Measurements from ENCODE around the gene PARP14.

The PARP14 gene

DNA sequence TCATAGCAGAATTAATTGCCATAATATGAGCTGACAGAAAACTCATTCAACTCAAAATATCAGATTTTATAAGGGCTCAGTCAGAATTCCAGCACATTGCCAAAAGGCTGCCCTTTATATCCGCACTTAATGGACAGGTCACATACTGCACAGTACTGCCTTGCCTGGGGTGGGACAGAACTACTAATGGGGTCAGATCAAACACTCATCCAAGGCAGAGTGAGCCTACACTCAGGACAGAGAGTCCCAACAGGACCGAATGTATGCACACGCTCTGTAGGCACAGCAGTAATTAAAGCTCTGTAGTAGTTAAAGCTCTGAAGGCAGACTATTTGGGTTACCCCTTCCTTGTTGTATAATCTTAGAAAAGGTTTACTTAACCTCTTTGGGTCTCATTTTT, 85.8 kb downstream of the PARP14 start:
- FAIRE-seq: no peak
- DNase-seq (ENCODE audit: insufficient read length, low spot score): no peak
- TF ChIP-seq SPI1 (IDR thresholded peaks at IDR 0.05; ENCODE audit: low read depth, low read length): no peak
- TF ChIP-seq POU2F2 (IDR thresholded peaks at IDR 0.05; ENCODE audit: low read depth, low read length): no peak
- TF ChIP-seq TAF1 (IDR thresholded peaks at IDR 0.05; ENCODE audit: low read depth, low read length): no peak
- TF ChIP-seq POLR2A (IDR thresholded peaks at IDR 0.05; ENCODE audit: low read depth, low read length): no peak
- no peak for TF ChIP-seq POLR2AphosphoS5 (IDR thresholded peaks at IDR 0.05; ENCODE audit: low read depth, low read length)
- TF ChIP-seq PAX5 (IDR thresholded peaks at IDR 0.05; ENCODE audit: insufficient read depth, low read length, severe bottlenecking): no peak

DNA sequence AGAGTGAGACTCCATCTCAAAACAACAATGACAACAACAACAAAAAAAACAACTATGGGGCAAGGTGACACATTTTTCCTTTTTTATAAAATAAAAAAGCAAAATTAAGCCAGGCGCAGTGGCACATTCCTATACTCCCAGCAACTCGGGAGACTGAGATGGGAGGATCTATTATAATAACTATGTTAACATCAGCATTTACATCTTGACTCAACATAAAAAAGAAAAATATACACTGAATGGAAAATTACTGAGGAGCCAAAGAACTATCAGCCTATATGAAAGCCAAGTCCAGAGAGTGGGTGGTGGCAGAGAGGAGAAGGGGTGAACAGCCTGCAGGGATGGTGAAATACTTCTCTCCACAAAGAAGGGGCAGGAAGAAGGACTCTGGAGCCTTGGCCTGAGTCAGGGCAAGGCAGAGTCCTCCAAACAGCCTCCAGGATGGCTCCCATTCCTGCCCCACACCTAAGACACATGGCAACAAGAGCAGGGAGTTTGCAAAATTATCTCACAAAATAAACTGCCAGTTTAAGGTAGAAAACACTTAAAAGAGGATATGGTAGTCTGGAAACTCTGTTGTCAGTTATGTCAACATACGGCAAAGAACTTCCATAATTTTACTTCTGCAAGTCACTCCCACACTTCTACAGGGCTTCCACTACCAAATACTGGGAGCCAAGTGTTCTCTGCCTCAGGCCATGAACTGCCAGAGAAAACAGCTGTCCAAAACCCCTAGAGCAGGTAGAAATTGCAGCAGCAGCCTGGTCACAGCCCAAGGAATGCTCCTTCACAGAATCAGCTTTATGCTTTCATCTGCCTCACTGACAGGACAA, 87.1 kb downstream of the PARP14 start:
- FAIRE-seq (no peak), DNase-seq (ENCODE audit: insufficient read length, low spot score) (no peak)
- TF ChIP-seq POLR2AphosphoS5 (IDR thresholded peaks at IDR 0.05; ENCODE audit: low read depth, low read length): no peak
- TF ChIP-seq POU2F2 (IDR thresholded peaks at IDR 0.05; ENCODE audit: low read depth, low read length): no peak
- no peak for TF ChIP-seq POLR2A (IDR thresholded peaks at IDR 0.05; ENCODE audit: low read depth, low read length)
- TF ChIP-seq SPI1 (IDR thresholded peaks at IDR 0.05; ENCODE audit: low read depth, low read length): no peak
- TF ChIP-seq TAF1 (IDR thresholded peaks at IDR 0.05; ENCODE audit: low read depth, low read length): no peak
- no peak for TF ChIP-seq PAX5 (IDR thresholded peaks at IDR 0.05; ENCODE audit: insufficient read depth, low read length, severe bottlenecking)

DNA sequence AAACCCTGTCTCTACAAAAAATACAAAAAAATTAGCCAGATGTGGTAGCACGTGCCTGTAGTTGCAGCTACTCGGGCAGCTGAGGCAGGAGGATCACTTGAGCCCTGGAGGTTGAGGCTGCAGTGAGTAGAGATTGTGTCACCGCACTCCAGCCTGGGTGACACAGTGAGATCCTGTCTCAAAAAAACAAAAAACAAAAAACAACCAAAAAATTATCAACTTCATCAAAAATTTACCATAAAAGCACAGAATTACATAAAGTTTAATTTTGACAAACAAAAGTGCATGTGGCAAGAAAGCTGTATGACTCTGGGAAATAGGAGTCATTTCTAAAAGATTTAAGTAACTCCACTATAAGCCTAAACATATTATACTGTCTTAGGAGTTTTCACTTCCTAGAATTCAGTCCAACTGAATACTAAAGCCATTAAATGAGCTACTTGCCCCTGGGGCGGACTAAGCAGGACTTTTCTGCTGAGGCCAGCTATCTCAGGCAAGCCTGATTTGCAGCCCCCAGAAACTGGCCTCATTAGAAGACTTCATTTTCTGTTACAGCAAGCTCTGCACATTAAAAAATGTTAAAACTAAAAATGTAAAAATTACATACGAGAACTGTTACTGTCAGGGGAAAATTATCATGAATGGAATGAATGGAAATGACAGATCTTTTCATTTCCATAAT, 90.0 kb downstream of the PARP14 start:
- no peak for FAIRE-seq
- TF ChIP-seq POLR2A (IDR thresholded peaks at IDR 0.05; ENCODE audit: low read depth, low read length) (no peak), POLR2AphosphoS5 (IDR thresholded peaks at IDR 0.05; ENCODE audit: low read depth, low read length) (no peak), SPI1 (IDR thresholded peaks at IDR 0.05; ENCODE audit: low read depth, low read length) (no peak), POU2F2 (IDR thresholded peaks at IDR 0.05; ENCODE audit: low read depth, low read length) (no peak), PAX5 (IDR thresholded peaks at IDR 0.05; ENCODE audit: insufficient read depth, low read length, severe bottlenecking) (no peak), TAF1 (IDR thresholded peaks at IDR 0.05; ENCODE audit: low read depth, low read length) (no peak)
- DNase-seq (ENCODE audit: insufficient read length, low spot score): no peak

DNA sequence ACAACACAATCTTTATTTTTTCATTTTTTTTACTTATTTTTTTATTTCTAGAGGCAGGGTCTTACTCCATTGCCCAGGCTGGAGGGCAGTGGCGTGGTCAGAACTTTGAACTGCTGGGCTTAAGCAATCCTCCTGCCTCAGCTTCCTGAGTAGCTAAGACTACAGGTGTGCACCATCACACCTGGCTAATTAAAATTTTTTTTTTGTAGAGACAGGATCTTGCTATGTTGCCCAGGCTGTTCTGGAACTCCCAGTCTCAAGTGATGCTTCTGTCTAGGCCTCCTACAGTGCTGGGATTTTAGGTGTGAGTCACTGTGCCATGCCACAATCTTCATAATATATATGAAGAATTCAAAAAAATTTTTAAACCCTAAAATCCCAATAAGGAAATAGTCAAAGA, 92.2 kb downstream of the PARP14 start:
- FAIRE-seq (no peak), DNase-seq (ENCODE audit: insufficient read length, low spot score) (no peak)
- TF ChIP-seq SPI1 (IDR thresholded peaks at IDR 0.05; ENCODE audit: low read depth, low read length) (no peak), TAF1 (IDR thresholded peaks at IDR 0.05; ENCODE audit: low read depth, low read length) (no peak), PAX5 (IDR thresholded peaks at IDR 0.05; ENCODE audit: insufficient read depth, low read length, severe bottlenecking) (no peak), POLR2AphosphoS5 (IDR thresholded peaks at IDR 0.05; ENCODE audit: low read depth, low read length) (no peak), POLR2A (IDR thresholded peaks at IDR 0.05; ENCODE audit: low read depth, low read length) (no peak), POU2F2 (IDR thresholded peaks at IDR 0.05; ENCODE audit: low read depth, low read length) (no peak)

DNA sequence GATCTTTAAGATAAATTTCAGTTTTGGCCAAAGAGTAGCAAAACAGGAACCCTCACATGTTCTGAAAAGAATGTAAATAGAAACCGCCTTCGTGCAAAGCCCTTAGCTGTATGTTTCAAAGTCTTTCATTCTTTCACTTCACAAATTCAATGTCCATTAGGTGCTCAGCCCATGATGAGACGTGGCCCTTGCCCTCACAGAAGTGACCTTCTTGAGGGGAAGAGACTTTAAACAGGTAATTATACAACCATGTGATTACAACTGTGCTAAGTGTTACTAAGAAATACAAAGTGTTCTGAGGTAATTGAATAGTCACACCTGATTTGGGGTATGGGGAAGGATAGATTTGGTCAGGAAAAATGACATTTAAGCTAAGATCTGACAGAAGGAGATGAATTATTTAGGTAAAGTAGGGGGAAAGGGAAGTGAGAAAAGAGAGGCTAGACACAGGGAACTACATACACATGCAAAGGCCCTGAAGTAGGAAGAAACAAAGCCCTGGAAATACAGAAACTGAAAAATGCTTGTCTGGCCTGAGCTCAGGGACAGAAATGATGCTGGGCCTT, 93.4 kb downstream of the PARP14 start:
- DNase-seq (ENCODE audit: insufficient read length, low spot score) (no peak), FAIRE-seq (peak; percentile 87)
- TF ChIP-seq POU2F2 (IDR thresholded peaks at IDR 0.05; ENCODE audit: low read depth, low read length) (no peak), TAF1 (IDR thresholded peaks at IDR 0.05; ENCODE audit: low read depth, low read length) (peak; percentile 26; the same call in 1 of the 2 replicates), SPI1 (IDR thresholded peaks at IDR 0.05; ENCODE audit: low read depth, low read length) (peak; percentile 83)

DNA sequence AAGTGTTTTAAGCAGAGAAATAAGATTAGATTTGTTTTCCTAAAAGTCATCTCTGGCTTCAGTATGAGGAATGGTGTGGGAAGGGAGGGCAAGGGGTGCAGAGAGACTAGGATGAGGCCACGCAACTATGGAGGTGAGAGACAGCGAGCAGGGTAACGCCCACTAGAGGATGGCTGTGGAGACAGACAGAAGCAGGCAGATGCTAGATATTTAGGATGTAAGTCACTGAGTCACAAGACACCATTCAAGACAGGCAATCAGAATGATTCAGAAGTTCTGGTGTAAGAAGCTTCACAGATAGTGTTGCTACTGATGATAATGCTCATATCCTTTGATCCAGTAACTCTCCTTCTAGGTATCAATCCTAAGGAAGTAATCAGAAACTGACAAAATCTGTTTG, 93.9 kb downstream of the PARP14 start:
- TF ChIP-seq POLR2AphosphoS5 (IDR thresholded peaks at IDR 0.05; ENCODE audit: low read depth, low read length) (no peak), POU2F2 (IDR thresholded peaks at IDR 0.05; ENCODE audit: low read depth, low read length) (0 out of 2 replicates have a peak, but pooled peaks have one; percentile 10), TAF1 (IDR thresholded peaks at IDR 0.05; ENCODE audit: low read depth, low read length) (no peak)
- FAIRE-seq: no peak
- DNase-seq (ENCODE audit: insufficient read length, low spot score): no peak

DNA sequence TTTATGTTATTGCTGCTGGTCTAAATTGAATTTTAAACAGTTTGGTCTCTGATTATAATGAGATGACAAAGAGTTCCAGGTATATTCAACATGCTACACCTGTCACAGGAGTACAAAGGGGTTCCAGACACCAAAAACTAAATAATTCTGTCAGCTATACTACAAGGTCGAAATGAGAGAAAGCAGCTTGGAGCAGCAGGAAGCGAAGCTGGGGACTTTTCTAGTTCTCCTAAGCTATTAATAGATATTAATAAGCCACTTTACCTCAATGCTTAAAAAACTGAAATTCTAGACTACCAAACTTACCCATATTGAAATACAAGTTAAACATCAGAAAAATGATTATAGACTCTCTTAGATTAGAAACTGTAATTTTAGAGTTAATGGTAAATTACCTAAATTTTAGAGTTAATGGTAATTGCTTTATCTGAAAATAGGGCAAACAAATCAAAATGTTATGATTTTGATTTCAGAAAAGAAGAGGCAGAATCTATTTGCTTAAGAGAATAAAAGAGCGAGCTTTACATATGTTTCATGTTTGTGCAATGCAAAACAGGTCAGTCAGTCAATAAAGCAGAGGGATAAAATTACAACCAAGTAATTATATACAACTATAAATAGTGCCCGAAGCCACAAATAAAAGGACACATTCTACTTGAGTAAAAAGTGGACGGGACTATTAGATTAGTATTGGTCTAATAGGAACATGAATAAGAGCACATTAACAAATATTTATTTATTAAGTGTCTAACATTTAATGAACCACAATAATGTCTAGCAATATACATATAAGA, 96.2 kb downstream of the PARP14 start:
- FAIRE-seq (no peak), DNase-seq (ENCODE audit: insufficient read length, low spot score) (no peak)
- TF ChIP-seq POLR2A (IDR thresholded peaks at IDR 0.05; ENCODE audit: low read depth, low read length) (no peak), PAX5 (IDR thresholded peaks at IDR 0.05; ENCODE audit: insufficient read depth, low read length, severe bottlenecking) (no peak), TAF1 (IDR thresholded peaks at IDR 0.05; ENCODE audit: low read depth, low read length) (no peak), POU2F2 (IDR thresholded peaks at IDR 0.05; ENCODE audit: low read depth, low read length) (no peak), SPI1 (IDR thresholded peaks at IDR 0.05; ENCODE audit: low read depth, low read length) (no peak)

DNA sequence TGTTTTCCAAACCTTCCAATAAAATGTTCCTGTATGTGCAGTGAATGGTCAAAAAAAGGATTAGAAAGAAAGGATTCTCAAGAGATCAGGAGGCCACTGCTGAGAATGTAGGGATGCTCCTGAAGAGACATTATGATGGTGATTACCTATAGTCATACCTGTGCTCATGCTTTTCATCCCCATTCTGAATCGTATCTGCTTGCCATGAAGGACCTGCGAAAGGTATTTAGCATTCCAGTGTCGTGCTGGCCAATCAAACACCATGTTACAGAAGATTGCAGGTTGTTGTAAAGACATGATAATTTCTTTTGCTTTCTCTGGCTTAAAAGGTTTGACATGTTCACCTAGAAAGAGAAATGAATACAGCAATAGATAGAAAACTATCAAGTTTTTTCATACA, 96.9 kb downstream of the PARP14 start:
- FAIRE-seq (peak; percentile 16), DNase-seq (ENCODE audit: insufficient read length, low spot score) (no peak)
- TF ChIP-seq TAF1 (IDR thresholded peaks at IDR 0.05; ENCODE audit: low read depth, low read length) (no peak), POLR2AphosphoS5 (IDR thresholded peaks at IDR 0.05; ENCODE audit: low read depth, low read length) (no peak), POLR2A (IDR thresholded peaks at IDR 0.05; ENCODE audit: low read depth, low read length) (no peak), SPI1 (IDR thresholded peaks at IDR 0.05; ENCODE audit: low read depth, low read length) (no peak), PAX5 (IDR thresholded peaks at IDR 0.05; ENCODE audit: insufficient read depth, low read length, severe bottlenecking) (no peak)

Measured in GM12891 (cell line).